SJCRH30 (cell line): Measurements from ENCODE around the gene NXN. TPM values are rescaled to one million over a fixed set of nuclear protein-coding genes. Genes with fewer than 3 reads are reported as not detected.
A peak's percentile ranks its signal among the peaks of the same experiment; 100 is the strongest.
"Not testable (repeated sequence)": the region's sequence is repeated elsewhere in the genome, so short reads cannot be mapped to it uniquely, and the experiment has no call there.

Experiments used
- DNase-seq, 2 experiments: peaks; one replicate each; pipeline ENCODE4 v3.0.0-alpha.2; 2015 to 2020
- H3K27ac ChIP-seq: fragments of 250-450 bp; sonication (Bioruptor Pico); 2 replicates; pipeline ENCODE4 v1.5.1; 2020; ENCODE audit warnings: mild to moderate bottlenecking, moderate library complexity
- H3K27me3 ChIP-seq: fragments of 250-450 bp; sonication (Bioruptor Pico); 2 replicates; pipeline ENCODE4 v1.5.1; 2020; ENCODE audit warnings: mild to moderate bottlenecking, moderate library complexity
- H3K36me3 ChIP-seq: fragments of 250-450 bp; sonication (Bioruptor Pico); 2 replicates; pipeline ENCODE4 v1.5.1; 2020; ENCODE audit warnings: mild to moderate bottlenecking, moderate library complexity
- H3K4me1 ChIP-seq: fragments of 250-450 bp; sonication (Bioruptor Pico); 2 replicates; pipeline ENCODE4 v1.5.1; 2020; ENCODE audit warnings: mild to moderate bottlenecking, moderate library complexity
- H3K4me3 ChIP-seq: fragments of 250-450 bp; sonication (Bioruptor Pico); 2 replicates; pipeline ENCODE4 v1.5.1; 2020; ENCODE audit warnings: mild to moderate bottlenecking, moderate library complexity
- H3K9me3 ChIP-seq: fragments of 250-450 bp; sonication (Bioruptor Pico); replicated peaks from 2 replicates; pipeline ENCODE4 v1.5.1; 2020; ENCODE audit warnings: mild to moderate bottlenecking, moderate library complexity
- total RNA-seq: library from RNA; depleted of rRNA; stranded (reverse); fragments of >200 nt; shearing (Covaris generic); gene quantifications from 2 replicates; pipeline ENCODE4 v1.2.3, GENCODE V29; 2014; rRNA removed

NXN gene
- total RNA-seq, 1 experiment from 2014 or later = 35.2 TPM

- Histone ChIP-seq H3K27me3 (no peaks in the 10 kb centered on the region), H3K4me1 (no peaks in the 10 kb centered on the region), H3K4me3 (no peak overlapping the region), H3K9me3 (no peaks in the 10 kb centered on the region), H3K36me3 (peaks cover 7% of the 10 kb centered on the region; the same call in 1 of the 2 replicates), H3K27ac (no peak overlapping the region)
- DNase-seq = no peak
Observed at GRCh38 chr17:760371-760770, 219.2 kb downstream of the NXN start.

- no peaks in the 10 kb centered on the region for H3K4me1 ChIP-seq
- DNase-seq = no peak
- no peaks in the 10 kb centered on the region for H3K27me3 ChIP-seq
- H3K4me3 ChIP-seq = no peak overlapping the region
- no peaks in the 10 kb centered on the region for H3K9me3 ChIP-seq
- H3K36me3 ChIP-seq = peaks cover 7% of the 10 kb centered on the region; the same call in 1 of the 2 replicates
- no peak overlapping the region for H3K27ac ChIP-seq
Observed at GRCh38 chr17:759964-760363, 219.6 kb downstream of the NXN start.

GRCh38 chr17:756010-756567, 223.5 kb downstream of the NXN start:
- not testable (repeated sequence) for H3K27me3 ChIP-seq, DNase-seq, H3K4me3 ChIP-seq, H3K9me3 ChIP-seq, H3K4me1 ChIP-seq, H3K36me3 ChIP-seq, H3K27ac ChIP-seq

GRCh38 chr17:755319-755961, 224.1 kb downstream of the NXN start:
- H3K4me3 ChIP-seq, H3K27me3 ChIP-seq, DNase-seq, H3K9me3 ChIP-seq, H3K36me3 ChIP-seq, H3K27ac ChIP-seq, H3K4me1 ChIP-seq: not testable (repeated sequence)

GRCh38 chr17:753418-753817, 226.2 kb downstream of the NXN start:
- Histone ChIP-seq H3K27ac (no peak overlapping the region), H3K27me3 (no peaks in the 10 kb centered on the region), H3K4me3 (no peak overlapping the region), H3K36me3 (peaks cover 3% of the 10 kb centered on the region), H3K4me1 (no peaks in the 10 kb centered on the region), H3K9me3 (no peaks in the 10 kb centered on the region)
- no peak for DNase-seq

- Histone ChIP-seq H3K27ac (peak overlapping the region; percentile 66), H3K4me3 (peak overlapping the region; percentile 85)
Observed at GRCh38 chr17:752620-753219, 226.9 kb downstream of the NXN start.

GRCh38 chr17:752002-752619, 227.5 kb downstream of the NXN start, which contains the start of gene GEMIN4:
Gene GEMIN4, minus strand, starts transcription at chr17:752264. Its CDS starts 122 bp downstream, at chr17:752142.
- Histone ChIP-seq H3K27me3 (no peaks in the 10 kb centered on the region), H3K4me3 (peak within 1 kb of the TSS; percentile 85), H3K27ac (peak within 1 kb of the TSS; percentile 66), H3K4me1 (no peaks in the 10 kb centered on the region), H3K9me3 (no peaks in the 10 kb centered on the region), H3K36me3 (peaks cover 16% of the 10 kb centered on the region)
- peak; percentile 87 to 89 for DNase-seq

More at GRCh38 chr17:752620-753219, 226.9 kb downstream of the NXN start:
- Histone ChIP-seq H3K36me3 (peaks cover 10% of the 10 kb centered on the region), H3K4me1 (no peaks in the 10 kb centered on the region), H3K27me3 (no peaks in the 10 kb centered on the region), H3K9me3 (no peaks in the 10 kb centered on the region)
- DNase-seq = peak; percentile 43 to 50

GRCh38 chr17:751269-752001, 228.1 kb downstream of the NXN start:
- Histone ChIP-seq H3K27ac (peak overlapping the region; percentile 66), H3K27me3 (no peaks in the 10 kb centered on the region)
- DNase-seq = peak; percentile 31 to 41

GRCh38 chr17:750431-751037, 229.0 kb downstream of the NXN start:
- no peak for DNase-seq
- Histone ChIP-seq H3K27me3 (no peaks in the 10 kb centered on the region), H3K9me3 (no peaks in the 10 kb centered on the region), H3K4me1 (no peaks in the 10 kb centered on the region), H3K27ac (no peak overlapping the region), H3K4me3 (no peak overlapping the region), H3K36me3 (peaks cover 28% of the 10 kb centered on the region)

More at GRCh38 chr17:751269-752001, 228.1 kb downstream of the NXN start:
- Histone ChIP-seq H3K9me3 (no peaks in the 10 kb centered on the region), H3K4me3 (peak overlapping the region; percentile 85), H3K36me3 (peaks cover 22% of the 10 kb centered on the region), H3K4me1 (no peaks in the 10 kb centered on the region)

GRCh38 chr17:749359-749758, 230.2 kb downstream of the NXN start:
- H3K36me3 ChIP-seq = peaks cover 36% of the 10 kb centered on the region
- H3K9me3 ChIP-seq, DNase-seq, H3K27ac ChIP-seq, H3K4me3 ChIP-seq, H3K4me1 ChIP-seq, H3K27me3 ChIP-seq: not testable (repeated sequence)

Other genes with a start within 250 kb of the NXN start
- 11.0 and 12.3 TPM in 2 replicates for gene TLCD3A, start 247.2 kb downstream of the NXN start, total RNA-seq
- gene GEMIN4, start 227.5 kb downstream of the NXN start, total RNA-seq = 19.7 and 20.3 TPM in 2 replicates
- 34.6 and 45.0 TPM in 2 replicates for gene GLOD4, start 197.5 kb downstream of the NXN start, total RNA-seq
- gene MRM3, start 197.4 kb downstream of the NXN start, total RNA-seq = 12.4 and 16.0 TPM in 2 replicates
- 15.6 and 17.4 TPM in 2 replicates for gene TIMM22, start 17.4 kb upstream of the NXN start, total RNA-seq
- gene ABR, start 200.2 kb upstream of the NXN start, total RNA-seq = 5.6 and 7.0 TPM in 2 replicates